Ureter (tissue), 1 donor: Measurements from ENCODE around the gene C1QTNF8. TPM values are rescaled to one million over a fixed set of nuclear protein-coding genes. Genes with fewer than 3 reads are reported as not detected.

ENCODE experiments used
- DNase-seq: peaks from one replicate; pipeline ENCODE4 v3.0.0-alpha.2; 2020; ENCODE audit warnings: low spot score
- total RNA-seq: library from RNA; stranded (reverse); gene quantifications from one replicate; pipeline ENCODE4 v1.2.4, GENCODE V29; 2023
- donor health status: DM: yes; HTN: yes; CAD: no.

The C1QTNF8 gene
- total RNA-seq, 1 donor from 2014 or later: not detected

DNA sequence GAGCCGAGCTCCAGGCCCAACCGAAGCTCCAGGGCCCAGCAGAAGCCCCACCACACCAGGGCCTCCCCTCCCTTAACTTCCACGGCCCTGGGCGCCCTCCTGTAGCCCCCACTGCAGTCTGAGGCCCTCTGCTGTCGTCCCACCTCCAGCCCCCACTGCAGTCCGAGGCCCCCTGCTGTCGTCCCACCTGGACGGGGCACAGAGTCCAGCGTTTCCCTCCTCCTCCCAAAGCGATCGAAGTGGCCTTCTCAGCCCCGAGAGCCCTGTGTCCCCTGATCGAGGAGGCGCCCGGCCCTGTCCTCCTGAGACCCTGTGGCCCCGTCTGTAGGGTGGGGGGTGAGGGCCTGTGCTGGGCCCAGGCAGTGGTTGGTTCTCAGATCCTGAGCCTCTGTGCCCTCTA is 31.1 kb upstream of the C1QTNF8 start:
- no peak for DNase-seq

DNA sequence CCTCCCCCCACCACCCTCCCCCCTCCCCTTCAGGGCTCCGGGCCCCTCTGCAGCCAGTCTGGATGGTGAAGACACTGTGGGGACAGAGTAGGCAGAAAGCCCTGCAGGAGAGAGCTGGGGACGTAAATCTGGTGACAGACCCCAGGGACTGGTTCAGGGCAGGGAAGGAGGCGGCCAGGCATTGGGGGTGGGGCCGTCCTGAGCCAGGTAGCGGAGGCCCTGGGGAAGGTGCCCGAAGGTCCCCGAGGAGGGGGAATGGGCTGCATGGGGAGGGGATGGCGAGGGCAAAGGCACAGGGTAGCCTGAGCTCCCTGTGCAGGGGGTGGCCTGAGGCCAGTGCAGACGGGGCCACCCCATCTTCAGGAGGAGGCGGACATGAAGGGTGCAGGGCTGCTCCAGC is 30.5 kb upstream of the C1QTNF8 start:
- no peak for DNase-seq

DNA sequence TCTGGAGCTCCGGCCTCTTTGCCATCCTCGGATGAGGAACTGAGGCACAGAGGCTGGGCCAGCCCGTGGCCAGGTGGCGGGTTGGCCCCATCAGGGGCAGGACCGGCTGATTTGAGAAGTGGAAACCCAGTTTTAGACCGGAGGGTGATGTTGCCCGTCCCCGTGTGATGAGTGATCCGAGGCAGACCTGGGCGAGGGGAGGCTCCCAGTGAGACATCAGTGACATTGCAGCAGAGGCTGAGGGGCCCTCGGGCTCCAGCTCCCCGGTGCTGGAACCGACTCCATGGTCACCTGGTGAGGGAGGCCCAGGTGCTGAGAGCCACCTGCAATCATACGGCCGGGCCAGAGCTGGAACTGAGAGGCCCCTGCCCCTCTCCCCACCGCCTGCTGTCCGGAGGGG is 30.0 kb upstream of the C1QTNF8 start:
- DNase-seq: no peak

DNA sequence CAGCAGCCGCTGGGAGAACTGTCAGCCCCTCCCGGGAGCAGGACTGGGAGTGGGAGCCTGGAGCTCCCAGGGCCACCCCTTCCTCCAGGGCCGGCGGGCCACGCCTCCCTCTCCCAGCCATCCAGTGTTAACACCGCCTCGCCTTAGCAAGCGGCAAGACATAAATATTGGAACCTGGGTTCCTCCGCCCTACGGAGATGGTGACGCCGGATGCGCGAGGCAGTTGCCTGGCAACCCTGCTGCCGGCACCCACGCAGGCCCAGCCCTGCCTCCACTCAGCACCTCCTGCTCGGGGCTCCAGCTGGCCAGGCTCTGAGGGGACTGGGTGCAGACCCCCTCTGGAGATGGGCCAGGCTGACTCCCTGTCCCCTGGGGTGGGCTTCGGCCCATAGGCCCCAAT is 29.4 kb upstream of the C1QTNF8 start:
- DNase-seq: no peak

DNA sequence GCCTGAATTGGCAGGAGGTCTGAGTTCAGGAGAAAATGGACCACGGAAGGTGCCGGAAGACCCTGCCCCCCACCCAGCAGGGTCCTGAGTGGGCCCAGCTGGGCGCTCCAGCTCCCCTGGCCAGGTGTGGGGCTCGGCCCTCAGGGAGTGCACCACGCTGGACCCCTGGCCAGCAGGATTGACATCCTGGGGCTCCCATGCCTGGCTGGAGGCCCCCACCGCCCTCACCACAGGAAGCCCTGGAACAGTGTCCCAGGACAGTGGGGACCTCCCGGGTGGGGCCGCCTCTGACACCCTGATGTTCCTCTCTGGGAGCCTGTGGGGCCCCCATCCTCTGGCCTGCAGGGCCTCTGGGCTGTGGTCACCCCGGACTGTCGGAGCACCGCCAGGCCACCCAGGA is 28.8 kb upstream of the C1QTNF8 start:
- DNase-seq: no peak

DNA sequence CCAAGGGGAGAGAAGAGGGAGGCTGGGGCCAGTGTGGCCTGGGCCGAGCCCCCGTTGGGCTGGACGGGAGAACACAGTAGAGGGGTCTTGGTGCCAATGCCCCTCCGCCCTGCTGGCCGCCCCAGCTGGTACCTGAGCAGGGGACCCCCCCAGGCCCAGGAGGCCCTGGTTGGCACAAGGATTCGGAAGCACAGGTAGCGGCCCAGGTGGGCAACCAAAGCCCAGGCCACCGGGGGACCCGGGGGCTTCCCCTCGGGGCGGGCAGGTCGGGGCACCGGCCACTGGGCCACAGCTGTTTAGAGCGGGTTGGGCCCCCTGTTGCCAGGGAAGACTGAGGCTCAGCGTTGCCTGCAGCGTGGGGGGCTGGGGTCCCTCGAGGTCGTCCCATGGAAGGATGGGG is 28.2 kb upstream of the C1QTNF8 start:
- no peak for DNase-seq

DNA sequence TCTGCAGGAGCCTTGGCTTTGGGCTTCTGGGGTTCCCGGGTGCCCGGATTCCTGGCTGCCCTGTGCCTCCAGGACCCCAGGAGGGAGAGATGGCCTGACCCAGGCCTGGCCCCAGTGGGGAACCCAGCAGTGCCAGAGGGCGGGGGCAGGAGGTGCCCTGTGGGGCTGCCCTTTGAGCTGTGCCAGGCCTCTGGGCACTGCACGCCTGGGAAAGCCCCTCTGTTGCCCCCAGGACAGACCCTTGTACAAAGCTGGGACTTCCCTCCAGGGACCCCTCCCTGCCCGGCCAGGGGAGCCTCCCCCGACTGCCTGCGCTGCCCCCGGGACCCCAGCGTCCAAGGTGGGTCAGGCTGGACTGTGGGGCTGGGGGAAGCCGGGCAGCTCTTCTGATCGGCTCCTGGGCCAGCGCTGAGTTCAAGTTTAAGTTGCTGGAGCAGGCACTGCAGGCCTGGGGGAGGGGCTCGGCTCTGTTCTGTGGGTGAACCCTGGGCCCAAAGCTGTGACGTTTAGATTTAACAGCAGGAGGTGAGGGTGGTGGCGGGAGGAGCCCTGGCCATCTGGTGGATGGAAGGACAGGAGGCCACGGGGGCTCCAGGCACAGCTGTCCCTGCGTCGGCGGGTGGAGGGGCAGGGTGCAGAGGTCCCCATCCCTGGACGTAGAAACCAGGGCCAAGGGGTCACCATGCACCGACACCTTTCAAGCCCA is 27.6 kb upstream of the C1QTNF8 start:
- DNase-seq: no peak

DNA sequence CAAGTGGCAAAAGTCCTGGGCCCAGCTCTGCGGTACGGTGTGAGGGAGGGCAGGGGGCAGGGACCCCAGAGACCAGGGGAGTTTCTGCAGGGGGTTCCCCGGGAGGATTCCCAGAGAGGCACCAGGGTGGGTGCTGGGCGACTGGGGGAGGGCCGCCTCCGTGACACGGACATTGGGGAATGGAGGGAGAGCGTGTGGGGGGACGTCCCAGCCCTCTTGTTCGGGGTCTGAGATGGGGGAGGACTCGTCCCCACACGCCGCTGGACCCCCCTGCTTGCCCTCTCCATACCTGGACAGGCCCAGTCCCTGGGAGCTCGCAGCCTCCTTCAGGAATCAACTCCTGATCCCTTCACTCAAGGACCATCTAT is 26.3 kb upstream of the C1QTNF8 start:
- no peak for DNase-seq

DNA sequence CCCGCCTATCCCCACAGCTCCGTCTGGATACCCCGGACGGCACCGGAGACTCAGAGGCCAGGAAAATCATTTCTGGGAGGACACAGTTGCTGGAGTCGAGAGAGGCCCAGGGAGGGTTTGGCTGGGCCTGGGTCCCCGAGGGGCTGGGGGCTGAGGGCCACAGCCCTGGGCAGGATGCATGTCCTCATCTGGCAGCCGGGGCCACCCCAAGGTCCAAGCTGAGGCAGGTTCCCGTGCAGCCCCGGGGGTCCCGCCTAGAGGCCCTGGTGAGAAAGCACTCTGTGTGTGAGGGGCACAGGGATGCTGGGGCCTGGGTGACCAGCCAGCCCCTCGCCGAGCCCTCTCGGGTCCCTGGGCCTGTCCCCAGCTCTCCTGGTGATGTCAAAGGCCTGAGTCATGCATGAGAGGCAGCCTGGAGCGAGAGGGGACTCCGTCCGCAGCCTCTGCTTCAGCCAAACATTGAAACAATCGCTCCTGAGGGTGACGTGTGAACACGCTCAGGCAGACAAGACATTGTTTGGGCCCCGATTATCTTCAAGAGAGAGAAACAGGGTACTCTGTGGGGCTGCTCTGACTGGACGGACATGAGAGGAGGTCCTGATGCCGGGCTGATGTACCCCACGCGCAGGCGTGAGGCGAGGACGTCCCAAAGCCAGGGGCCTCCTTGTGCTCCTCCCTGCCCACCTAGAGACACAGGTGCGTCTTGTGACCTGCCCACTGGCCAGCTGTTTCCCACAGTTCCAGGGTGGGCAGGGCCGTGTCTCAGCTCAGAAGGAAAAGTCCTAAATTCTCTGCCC is 25.8 kb upstream of the C1QTNF8 start:
- DNase-seq: no peak

DNA sequence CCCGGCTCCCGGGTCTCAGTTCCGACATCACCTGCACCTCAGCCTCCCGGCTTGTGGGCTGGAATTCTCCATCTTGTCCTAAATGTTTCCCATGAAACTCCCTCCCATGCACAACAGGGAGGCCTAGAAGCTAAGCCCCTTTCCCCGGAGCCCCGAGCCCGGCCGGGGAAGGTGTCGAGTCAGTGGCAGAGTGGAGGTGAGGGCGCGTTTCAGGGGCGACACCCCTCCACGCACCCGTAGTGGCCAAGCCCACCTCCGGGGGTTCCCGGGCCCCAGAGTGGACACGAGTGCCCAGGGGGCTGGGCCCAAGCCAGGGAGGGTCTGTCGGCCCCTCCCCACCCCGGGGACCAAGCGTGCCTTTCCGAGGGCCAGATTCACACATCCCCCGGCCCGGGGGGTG is 25.0 kb upstream of the C1QTNF8 start:
- no peak for DNase-seq

DNA sequence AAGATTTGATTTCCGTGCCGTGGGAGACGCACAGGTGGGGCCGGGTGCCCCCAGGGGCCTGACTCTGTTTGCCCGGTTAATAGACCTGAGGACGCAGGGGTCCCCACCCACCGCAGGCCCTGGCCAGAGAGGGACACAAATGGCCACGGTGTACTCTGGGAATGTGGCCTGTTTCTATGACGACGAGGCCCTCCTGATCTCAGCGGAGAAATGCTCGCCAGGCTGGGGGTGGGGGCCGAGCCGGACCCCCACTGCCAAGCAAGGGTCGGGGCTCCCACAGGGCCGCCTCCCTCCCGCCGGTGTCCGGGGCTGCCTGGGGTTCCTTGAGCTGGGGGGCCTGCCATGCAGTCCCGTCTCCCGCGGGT is 24.5 kb upstream of the C1QTNF8 start:
- no peak for DNase-seq

DNA sequence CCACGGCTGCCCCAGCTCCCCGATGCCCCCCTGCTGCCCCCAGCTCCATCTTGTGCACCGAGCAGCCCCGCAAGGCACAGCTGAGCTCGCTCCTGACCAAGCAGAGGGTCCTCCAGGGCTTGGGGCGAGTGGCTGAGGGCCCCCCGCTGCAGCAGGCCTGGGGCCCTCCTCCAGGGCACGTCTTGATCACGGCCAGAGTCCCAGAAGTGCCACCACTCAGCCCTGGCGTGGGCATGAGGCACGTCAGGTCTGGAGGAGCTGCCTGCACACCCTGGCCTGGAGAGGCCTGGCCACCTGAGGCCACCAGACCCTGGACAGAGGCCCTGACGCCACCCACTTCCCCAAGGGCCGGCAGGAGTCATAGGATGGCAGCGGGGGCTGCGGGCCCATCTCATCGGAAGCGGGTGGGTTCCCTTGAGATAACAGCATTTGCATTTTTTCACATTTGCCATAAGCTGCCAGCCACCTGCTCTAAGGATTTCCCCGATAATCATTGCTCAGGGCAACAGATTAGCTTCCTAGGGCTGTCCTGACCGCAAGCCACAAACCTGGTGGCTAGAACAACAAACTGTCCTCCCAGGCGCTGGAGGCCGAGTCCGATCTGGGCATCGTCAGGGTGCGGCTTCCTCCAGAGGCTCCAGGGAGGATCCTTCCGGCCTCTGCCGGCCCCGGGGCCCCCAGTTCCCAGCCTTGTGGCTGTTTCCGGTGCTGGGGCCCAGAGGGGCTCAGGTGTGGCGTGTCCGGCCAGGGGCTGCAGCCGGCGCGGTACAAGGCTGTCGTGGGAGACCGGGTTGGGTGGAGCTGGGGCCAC is 23.9 kb upstream of the C1QTNF8 start:
- no peak for DNase-seq

DNA sequence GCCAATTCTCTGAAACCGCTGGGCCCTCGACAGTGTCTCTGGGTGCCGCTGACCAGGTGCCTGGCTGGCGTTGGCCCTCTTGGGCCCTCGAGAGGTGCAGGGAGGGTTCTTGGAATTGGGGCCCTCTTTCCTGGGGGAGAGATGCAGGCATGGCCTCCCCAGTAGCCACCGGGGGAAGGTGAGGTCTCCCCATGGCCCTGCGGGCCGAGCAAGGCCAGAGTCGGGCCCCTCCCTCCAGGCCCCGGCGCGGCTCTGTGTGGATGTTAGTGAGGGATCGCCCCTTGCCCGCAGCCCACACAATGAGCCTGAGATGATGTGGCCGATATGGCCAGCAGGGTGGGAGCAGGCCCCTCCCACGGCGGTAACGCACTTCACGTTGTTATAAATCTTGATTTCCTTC is 23.1 kb upstream of the C1QTNF8 start:
- DNase-seq: no peak

DNA sequence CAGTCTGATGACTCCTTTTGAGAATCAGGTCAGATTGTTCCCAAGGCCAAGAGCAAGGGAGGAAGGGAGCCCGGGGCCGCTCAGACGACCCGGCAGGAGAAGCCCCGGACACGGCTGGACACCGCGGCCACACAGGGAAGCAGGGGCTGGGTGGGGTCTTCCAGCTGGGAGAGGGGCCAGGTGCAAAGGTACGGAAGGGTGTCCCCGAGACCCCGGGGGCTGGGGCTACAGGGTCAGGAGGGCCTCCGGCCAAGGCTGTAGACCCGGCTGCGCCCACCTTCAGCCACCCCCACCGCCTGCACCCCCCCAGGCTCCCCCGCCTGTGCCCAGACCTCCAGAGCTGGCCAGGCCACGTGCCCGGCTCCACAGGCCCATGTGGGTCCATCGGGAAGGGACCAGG is 21.9 kb upstream of the C1QTNF8 start:
- DNase-seq: no peak

DNA sequence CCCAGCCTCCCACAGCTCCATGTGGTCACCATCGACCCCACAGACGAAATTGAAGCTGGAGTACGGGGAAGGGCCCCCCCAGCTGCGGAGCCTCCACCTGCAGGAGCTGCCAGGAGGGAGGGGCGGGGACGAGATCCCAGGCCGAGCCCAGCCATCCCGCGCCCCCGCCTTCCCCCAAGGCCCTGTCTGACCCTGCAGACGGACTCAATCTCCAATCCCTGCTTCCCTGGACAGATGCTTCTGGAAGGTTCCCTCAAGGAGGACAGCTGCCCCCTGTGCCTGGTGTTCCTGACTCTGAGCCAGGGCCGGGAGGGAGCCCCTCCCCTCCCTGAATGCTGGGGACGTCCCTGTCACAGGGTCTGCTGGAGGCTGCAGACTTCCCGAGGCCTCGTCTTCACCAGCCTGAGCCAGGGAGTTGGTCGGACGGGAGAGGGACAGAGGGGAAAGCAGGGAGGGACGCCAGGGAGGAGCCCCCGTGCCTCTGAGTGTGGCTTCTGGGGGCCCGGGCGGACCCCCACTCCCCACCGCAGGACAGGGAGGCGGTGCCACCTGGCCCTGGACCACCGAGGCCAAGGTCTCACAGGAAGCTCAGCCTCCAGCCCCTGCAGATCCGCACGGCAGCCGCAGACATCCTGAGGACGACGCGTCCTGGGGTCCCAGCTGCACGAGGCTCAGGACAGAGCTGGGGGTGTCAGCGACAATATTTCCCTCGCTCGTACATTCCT is 21.3 kb upstream of the C1QTNF8 start:
- DNase-seq: no peak

DNA sequence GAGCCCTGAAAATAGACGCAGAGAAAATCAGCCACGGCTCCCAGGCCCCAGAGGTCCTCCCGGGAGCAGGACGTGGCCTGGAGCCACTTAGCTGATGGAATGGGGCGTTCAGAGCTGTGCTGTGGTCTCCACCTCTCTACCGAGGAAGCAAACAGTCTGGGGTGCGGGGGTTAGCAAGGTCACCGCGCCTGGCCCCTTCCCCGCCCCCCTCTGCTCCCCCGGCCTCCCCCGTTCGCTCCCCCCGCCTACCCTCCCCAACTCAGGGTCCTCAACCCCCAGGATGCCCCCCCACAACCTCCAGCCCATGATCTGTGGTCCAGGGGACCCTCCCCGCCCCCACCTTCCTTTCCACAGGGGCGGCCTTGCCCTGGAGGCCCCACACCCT is 20.6 kb upstream of the C1QTNF8 start:
- no peak for DNase-seq

DNA sequence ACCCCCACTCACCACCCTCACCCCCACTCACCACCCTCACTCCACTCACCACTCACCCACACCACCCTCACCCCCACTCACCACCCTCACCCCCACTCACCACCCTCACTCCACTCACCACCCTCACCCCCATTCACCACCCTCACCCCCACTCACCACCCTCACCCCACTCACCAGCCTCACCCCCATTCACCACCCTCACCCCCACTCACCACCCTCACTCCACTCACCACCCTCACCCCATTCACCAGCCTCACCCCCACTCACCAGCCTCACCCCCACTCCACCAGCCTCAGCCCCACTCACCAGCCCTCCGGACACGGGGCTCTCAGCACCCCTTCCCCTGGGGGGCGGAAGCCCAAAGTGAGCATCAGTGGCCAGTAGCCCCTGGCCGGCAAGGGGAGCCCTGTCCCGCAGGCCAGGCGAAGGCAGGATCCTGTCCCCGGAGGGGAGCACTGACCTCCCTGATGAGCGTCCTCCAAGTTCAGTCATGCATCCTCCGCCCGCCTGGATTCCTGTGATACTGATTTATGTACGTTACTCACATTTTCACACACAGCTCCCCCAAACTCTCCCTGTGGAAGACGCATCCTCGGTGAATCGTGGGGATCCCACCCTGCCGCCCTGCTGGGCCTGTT is 18.0 kb upstream of the C1QTNF8 start:
- no peak for DNase-seq

DNA sequence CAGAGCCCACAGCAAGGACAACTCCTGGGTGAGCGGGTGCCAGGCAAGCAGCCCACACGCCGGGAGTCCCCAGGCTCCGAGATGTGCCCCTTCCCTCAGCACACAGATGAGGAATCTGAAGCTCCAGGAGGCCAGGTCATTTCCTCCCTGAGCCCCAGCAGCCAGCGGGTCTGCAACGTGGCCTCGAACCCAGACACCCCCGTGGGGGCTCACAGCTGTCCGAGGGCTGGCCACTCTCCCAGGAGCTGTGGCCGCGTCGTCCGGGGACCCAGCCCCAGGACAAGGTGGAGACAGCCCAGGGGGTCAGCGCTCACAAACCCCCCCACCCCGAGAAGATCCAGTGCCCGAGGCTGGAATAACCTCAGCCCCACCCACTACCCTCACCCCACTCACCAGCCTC is 17.4 kb upstream of the C1QTNF8 start:
- no peak for DNase-seq

DNA sequence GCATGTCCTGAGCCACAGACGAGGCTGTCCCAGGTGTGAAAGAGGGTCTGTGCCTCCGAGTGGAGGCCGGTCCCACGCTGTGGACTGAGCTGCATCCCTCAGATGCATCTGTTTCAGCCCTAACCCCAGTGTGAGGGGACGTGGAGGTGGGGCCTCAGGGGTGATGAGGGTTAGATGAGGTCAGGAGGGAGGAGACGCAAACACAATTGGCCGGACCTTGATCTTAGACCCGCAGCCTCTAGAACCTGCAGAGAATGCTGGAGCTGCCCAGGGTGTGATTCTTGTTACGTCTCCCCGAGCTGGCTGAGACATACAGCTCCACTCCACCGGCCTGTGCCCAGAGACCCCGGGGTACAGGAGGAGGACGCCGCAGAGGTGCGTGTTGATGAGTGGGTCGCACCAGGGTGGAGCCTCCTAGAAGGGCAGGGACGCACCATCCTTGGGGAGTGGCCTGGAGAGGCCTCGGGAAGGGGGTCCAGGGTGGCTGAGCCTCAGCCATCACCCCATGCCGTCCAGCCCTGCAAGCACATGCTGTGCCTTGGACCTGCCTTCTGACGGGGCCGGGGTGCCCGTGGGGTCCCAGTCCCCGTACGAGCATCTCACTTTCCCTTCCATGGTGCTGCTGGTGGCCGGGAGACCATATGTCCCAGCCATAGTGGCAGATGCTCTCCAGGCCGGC is 16.6 kb upstream of the C1QTNF8 start:
- DNase-seq: no peak

DNA sequence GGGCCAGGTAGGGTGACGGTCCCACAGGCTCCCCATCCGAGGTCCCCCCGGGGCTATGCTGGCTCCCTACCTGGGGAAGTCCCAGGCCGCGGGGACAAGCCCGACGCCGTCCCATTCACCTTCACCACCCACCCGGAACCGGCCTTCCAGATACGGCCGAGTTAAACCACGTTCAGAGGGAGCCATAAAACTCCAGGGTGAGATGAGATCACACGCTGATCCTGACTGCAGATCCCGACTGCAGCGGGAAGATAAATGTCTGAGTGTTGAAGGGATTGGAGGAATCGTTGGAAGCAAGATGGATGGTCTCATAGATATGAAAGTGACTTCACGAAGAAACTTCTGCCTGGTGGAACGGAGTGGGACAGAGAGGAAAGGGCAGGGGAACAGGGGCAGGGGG is 13.6 kb upstream of the C1QTNF8 start:
- DNase-seq: no peak
